Central memory CD4-positive, alpha-beta T cell (primary cell): ENCODE data around the gene PSMC5.

ENCODE experiments used
- DNase-seq: peaks from one replicate; pipeline ENCODE4 v3.0.0; 2022

PSMC5 gene

GRCh38 chr17:63821804-63822203 is 5.4 kb upstream of the PSMC5 start:
- DNase-seq, result no peak

DNA sequence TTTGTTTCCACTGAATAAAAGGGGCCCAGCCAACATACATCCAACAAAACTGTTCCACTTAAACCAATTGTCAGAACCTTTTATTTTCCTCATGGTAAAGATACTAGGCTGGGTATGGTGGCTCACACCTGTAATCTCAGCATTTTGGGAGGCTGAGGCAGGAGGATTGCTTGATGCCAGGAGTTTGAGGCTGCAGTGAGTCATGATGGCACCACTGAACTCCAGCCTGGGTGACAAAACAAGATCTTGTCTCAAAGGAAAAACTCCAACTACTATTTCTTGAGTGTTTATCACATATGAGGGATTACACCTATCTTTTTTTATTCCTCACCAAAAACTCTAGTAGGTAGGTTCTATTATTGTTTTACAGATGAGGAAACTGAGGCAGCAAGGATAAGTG is 4.7 kb upstream of the PSMC5 start:
- DNase-seq, result no peak

DNA sequence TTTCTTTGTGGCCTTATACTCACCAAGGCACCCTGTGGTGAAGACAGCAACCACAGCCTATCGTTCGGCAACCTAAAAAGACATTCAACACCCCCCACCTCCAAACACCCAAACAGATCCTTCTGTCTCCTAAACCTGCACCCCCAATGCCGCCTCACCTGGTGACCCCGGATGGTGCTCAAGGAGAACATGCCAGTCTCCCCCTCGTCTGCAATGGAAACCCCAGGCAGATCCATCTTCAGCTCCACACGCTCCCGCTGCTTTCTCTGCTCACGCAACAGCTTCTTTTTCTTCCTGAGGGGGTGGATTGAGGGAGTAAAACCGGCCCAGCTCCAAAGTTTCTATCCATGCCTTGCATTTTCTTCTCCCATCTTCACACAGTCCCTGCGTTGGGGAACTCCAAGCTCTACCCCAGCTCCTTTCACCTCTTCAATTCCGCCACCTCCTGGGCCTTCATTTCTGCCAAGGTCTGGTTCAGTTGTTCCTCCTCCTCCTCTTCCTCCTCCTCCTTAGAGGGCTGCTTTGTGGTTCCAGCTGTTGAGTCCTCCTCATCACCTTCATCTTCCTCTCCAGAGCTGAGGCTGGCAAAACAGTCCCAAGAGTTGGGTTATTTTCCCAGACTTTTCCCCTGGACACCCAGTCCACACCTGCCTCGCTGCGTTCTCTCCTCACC is 3.4 kb upstream of the PSMC5 start:
- DNase-seq, result no peak

DNA sequence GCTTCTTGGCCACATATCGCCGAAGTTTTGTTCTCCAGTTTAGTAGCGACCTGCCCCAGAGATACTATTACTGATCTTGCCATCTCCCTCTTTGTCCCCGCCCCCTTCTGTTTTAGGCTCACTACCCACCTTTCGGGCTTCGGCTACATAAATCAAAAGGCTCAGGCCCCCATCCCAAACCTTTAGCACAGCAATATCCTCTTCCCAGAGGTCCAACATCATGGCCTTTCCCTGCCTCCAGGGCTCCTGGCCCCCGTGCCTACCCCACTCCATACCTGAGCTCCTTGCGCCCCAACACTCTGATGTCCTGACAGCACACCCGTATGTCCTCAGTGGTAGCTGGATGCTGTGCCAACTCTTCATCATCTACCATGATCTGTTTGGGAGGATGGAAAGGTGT is 2.9 kb upstream of the PSMC5 start:
- DNase-seq, result no peak

- peak; percentile 37 for DNase-seq
These were observed 696 bp upstream of the PSMC5 start for GRCh38 chr17:63826468-63827001.

DNA sequence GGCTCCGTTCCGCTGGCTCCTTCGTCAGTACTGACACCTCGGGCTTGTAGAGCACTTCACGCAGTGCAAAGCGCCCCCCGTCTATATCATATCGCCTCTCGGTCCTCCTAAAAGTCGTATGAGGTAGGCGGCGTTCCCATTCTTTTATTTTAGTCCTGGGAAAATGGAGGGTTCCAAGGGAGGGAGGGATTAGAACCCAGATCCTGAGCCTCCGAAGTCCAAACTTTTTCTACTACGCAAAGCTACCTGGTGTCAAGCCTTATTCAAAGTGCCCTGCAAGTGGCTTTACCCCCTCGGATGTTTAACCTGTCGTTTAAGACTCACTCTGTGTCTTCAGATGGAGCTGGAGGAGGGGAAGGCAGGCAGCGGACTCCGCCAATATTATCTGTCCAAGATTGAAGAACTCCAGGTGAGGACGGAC is 580 bp downstream of the PSMC5 start:
- DNase-seq, result no peak

- no peak for DNase-seq
These were observed 1.7 kb downstream of the PSMC5 start for GRCh38 chr17:63828936-63829335.

GRCh38 chr17:63830278-63830677 is 3.0 kb downstream of the PSMC5 start:
- no peak for DNase-seq

GRCh38 chr17:63830904-63831491 is 3.8 kb downstream of the PSMC5 start:
- DNase-seq, result no peak

GRCh38 chr17:63831505-63831904 is 4.3 kb downstream of the PSMC5 start:
- no peak for DNase-seq

DNA sequence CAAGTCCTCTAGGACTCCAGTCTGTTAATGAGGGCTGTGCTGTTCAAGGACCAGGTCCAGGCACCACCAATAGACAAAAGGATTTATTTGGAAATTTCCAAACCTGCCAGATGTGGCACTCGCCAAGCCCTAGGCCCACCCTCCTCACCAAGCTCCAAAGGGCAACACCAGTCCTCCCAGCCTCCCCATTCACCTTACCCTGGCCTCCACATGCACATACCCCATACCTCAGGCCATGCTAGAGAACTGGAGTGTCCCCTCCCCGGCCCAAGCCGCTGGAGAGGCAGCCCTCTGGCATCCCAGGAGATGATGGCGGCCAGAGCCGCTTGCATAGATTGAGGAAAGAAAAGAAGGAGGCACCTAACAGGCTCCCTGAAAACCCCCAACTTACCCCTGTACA is 4.8 kb downstream of the PSMC5 start:
- DNase-seq, result no peak

- no peak for DNase-seq
These were observed 5.2 kb downstream of the PSMC5 start for GRCh38 chr17:63832455-63832854.

- no peak for DNase-seq
These were observed 6.0 kb downstream of the PSMC5 start for GRCh38 chr17:63833026-63833740.

- DNase-seq, result no peak
These were observed 6.6 kb downstream of the PSMC5 start for GRCh38 chr17:63833741-63834373.

GRCh38 chr17:63834431-63835166 is 7.4 kb downstream of the PSMC5 start:
- DNase-seq, result peak; percentile 65

GRCh38 chr17:63835167-63835720 is 8.0 kb downstream of the PSMC5 start:
- DNase-seq, result no peak

- DNase-seq, result no peak
These were observed 9.6 kb downstream of the PSMC5 start for GRCh38 chr17:63836811-63837210.

GRCh38 chr17:63837480-63837879 is 10.2 kb downstream of the PSMC5 start:
- no peak for DNase-seq

GRCh38 chr17:63837962-63838600 is 10.8 kb downstream of the PSMC5 start:
- DNase-seq, result no peak

GRCh38 chr17:63838631-63839171 is 11.5 kb downstream of the PSMC5 start:
- DNase-seq, result no peak

GRCh38 chr17:63840591-63841349 is 13.5 kb downstream of the PSMC5 start:
- no peak for DNase-seq
